ENCODE results near the gene PRRT1.
A peak's percentile ranks its signal among the peaks of the same experiment; 100 is the strongest.
"Not testable (repeated sequence)": the region's sequence is repeated elsewhere in the genome, so short reads cannot be mapped to it uniquely, and the experiment has no call there.

The PRRT1 gene

GRCh38 chr6:32151863-32152768 is at the start of gene PRRT1:
Gene PRRT1 (minus strand): TSS chr6:32151939. CDS start chr6:32151827, 112 bp downstream.
- no peak for DNase-seq

DNA sequence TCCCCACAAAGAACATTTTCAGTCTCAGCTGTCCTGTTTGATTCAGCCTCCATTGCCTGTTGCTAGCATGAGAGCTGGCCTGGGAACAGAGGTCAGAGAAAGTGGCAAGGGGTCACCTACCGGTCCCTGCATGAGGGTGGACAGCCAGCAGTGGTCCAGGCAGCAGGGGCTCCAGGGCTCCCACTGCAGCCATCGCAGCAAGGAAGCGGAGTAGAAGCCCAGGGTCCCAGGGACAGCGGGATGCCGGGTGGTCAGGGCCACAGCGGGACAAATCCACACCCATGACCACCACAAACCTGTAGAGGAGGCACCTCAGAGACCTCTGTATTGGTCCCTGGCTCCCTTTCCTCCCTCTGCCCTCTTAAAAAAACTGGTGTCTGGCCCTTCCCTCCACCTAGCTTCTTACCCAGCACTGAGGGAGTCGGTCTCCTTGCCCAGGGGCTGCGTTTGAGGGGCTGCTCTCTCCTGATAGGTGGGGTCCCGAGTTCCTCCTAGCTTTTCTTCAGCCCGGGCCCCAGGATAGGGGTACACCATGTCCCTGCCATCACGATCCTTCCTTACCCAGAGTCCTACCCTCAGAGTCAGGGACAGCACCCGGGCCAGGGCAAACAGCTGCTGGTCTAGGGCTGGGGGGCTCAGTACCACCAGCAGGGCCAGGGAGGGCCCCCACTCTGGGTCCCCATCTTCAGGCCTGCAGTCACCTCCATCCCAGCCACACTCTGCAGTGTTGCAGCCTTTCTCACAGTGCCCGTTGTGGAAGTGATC is 49.2 kb upstream of the PRRT1 start:
- no peak for DNase-seq

DNA sequence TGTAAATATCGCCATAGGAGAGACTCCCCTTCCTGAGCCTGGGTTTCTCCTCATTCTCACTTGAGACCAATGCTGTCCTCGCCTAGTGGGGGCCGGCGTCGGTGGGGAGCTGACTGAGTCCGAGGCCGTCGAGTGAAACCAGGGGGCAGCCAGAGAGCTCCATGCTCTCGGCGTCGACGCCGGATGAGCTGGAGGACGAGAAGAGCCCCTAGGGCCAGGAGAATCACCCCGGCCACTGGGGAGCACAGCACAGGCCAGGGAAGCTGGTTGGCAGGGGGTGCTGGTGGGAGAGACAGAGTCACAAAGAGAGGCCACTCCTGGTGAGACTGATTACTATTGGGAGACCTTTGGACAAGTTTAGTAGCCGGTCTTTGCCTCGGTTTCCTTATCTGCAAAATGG is 47.1 kb upstream of the PRRT1 start:
- DNase-seq, result no peak

DNA sequence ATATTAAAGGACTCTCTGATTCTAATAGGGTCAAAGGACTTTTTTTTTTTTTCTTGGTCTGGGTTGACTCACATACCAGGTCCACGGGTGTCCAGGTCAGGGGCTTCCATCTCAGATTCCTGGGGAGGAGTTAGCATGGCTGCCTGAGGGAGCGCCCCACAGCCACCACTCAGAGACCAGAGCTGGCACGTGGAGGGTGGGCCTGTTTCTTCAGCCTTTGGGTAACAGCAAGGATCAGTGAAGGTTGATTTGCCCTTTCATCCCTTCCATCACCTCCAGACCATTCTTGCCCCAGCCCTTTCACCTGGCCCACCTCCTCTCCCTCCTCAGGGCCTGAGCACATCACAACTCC is 46.6 kb upstream of the PRRT1 start:
- no peak for DNase-seq

DNA sequence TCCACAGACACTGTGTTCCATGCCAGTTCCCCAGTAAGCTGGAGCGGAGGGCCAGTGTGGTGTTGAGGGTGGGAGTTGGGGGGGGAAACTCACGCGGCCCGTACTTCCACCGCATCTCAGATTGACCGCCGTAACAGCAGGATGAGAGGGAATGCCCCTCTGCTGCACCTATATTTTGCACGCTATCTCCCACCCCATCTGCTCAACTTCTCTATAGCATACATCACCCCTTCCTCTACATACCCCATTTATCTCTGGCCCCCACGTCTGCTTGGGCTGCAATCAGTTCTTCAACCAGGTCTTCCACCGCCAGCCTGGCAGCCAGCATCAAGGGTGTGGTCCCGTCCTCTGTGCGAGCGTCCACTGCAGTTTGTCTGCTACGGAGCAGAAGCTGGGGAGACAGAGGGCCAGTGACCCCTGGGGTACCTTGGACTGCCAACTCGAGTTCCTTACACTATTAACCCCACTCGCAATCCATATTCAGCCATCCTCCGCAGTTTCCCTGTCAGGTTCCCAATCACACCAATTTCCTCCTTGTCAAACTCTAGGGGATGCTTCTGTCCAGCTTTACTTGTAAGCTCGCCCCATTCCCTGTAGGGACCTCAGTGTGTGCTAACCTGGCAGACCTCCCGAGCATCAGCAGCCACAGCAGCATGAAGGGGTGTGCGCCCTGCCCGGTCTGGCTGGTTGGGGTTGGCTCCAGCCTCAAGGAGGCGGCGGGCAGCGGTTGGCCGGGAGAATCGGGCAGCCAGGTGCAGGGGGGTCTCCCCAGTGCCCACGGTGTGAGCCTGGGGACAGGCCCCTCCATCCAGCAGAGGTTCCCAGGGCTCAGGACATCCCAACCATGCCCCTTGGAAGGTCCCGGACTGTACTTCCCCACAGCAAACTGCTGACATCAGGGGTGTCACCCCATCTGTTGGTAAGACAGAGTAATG is 45.2 kb upstream of the PRRT1 start:
- no peak for DNase-seq

- DNase-seq, result no peak
Measured at GRCh38 chr6:32195902-32196681, 44.4 kb upstream of the PRRT1 start.

- peak; percentile 88 for DNase-seq
Measured at GRCh38 chr6:32195652-32195901, 43.8 kb upstream of the PRRT1 start.

- no peak for DNase-seq
Measured at GRCh38 chr6:32194825-32195651, 43.3 kb upstream of the PRRT1 start.

GRCh38 chr6:32194388-32194787 is 42.6 kb upstream of the PRRT1 start:
- DNase-seq, result no peak

- not testable (repeated sequence) for DNase-seq
Measured at GRCh38 chr6:32193096-32193495, 41.4 kb upstream of the PRRT1 start.

DNA sequence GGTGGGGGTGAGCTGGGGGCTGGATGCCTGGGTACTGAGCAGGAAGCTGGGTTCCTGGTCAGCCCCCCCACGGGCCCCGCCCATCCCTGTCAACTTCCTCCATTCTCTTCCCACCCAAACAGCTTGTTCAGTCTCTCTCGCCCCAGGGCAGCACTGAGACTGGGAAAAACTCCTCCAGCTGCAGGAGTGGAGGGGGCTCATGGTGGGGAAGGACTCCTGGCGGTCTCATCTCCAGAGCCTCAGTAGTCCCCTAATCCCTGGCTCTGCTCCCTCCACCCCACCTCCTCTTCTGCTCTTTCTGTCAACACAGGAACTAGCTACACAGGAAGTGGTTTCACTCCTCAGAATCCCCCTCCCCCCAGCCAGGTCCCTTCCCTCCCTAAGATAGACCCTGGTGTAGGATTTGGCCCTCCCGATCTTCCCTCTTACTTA is 40.9 kb upstream of the PRRT1 start, which contains the start of gene GPSM3:
Gene GPSM3, minus strand, starts transcription at position 36 of the 432 bp plus-strand sequence. CDS start 130 bp downstream, outside the sequence.
- DNase-seq, result no peak

- DNase-seq, result no peak
Measured at GRCh38 chr6:32191696-32192607, 40.2 kb upstream of the PRRT1 start.

DNA sequence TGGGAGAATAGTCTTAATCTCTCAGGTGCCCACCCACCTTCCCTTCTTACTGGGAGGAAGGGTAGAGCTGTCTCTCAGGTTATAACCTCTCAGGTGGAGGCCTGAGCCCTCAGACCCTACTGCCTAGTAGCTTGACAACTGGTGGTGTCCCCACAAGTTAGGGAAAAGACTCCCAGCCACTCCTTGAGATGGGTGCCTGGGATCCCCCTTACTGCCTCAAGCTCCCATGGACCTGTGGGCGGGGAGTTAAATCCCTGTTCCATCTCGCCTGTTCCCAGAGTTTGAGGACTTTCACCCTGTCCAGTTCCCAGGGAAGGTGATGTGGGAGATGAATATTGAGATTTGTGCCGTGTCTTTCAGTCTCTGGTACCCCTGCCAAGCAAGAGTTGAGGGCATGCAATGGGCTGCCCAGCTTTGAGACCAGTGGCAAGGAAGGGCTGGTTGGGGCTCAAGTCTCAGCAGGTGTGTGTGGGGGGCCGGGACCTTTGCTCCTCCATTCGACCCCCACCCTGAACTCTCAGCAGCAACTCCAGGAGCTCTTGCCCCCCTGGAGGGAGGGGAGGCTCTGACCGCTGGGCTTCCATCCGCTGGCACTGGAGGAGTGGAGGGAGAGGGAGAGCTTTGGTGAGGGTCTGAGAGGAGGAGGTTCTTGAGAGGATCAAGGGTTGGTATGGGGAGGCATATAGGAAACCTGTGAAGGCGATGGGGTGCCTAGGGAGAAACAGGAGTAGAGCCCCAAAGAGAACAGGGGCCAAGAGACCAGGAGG is 39.4 kb upstream of the PRRT1 start:
- DNase-seq, result no peak

DNA sequence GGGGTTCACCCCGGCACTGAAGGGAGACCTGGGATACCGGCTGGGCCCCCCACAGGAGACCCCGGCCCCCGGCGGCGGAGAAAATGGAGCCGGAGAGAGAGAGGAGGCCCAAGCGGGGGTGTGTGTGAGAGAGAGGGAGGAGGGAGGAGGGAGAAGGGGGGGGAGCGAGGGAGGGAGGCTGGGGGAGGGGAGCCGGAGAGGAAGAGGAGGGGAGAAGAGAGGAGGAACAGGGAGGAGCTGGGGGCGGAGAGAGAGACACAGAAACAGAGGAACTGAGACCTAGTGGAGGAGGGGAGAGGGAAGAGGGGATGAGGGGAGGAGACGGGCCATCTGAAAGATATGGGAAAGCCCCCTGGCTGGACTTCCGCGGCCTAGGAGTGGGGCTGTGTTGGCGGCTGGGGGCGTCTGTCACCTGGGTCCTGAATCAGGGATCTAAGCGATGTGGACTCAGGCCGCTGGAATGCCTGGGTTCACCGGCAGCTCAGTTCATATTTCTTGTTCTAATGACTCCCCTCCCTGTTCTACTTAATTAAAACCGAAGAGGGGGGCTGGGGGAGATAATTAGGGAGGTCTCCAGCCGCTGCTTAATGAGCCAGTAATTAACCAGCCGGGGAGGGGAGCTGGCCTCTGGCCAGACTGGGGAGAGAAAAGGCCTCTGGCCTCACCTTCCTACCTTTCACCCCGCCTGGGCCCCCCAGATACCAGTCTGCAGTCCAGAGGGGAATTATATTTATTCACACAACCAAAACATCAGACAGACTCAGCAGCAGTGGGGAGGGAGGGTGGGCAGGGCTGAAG is 38.5 kb upstream of the PRRT1 start, which contains the start of gene PBX2:
Gene PBX2, minus strand, starts transcription at position 149 of the 798 bp plus-strand sequence. CDS start 287 bp downstream, outside the sequence.
- DNase-seq, result peak; percentile 33

DNA sequence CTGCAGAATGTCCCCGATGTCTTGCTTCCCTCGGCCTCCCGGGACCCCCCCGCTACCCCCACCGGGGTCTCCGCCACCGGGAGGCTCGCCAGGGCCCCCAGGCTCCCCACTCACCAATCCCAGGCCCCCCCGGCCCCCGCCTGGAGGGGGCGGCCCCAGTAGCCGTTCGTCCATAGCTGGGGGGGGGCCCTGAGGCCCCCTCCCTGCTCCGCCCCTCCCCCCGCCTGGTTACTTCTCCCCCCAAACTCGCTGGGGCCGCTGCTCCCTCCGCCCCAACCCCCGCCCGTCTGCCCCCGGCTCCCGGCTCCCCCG is 38.0 kb upstream of the PRRT1 start:
- DNase-seq, result no peak

- no peak for DNase-seq
Measured at GRCh38 chr6:32189069-32189741, 37.5 kb upstream of the PRRT1 start.

- no peak for DNase-seq
Measured at GRCh38 chr6:32188381-32189068, 36.8 kb upstream of the PRRT1 start.
